ENCODE measurements around the gene ATG2B.

DNA sequence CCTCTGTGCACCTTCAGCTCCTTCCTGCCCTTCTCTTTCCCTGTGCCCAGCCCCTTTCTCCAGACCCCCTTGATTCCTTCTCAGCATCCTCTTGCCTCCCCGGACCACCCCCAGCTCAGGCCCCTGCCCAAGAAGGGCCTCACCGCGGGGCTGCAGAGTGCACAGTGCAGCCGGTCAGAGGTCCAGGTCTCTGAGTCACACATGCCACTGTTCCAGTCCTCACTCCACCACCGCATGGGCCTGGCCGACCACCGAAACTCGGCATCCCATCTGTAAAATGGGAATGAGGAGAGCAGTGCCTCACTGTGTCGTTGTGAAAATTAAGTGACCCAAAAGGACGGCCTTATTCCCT lies 93.8 kb downstream of the ATG2B start:
- TF ChIP-seq, protein P1, sequence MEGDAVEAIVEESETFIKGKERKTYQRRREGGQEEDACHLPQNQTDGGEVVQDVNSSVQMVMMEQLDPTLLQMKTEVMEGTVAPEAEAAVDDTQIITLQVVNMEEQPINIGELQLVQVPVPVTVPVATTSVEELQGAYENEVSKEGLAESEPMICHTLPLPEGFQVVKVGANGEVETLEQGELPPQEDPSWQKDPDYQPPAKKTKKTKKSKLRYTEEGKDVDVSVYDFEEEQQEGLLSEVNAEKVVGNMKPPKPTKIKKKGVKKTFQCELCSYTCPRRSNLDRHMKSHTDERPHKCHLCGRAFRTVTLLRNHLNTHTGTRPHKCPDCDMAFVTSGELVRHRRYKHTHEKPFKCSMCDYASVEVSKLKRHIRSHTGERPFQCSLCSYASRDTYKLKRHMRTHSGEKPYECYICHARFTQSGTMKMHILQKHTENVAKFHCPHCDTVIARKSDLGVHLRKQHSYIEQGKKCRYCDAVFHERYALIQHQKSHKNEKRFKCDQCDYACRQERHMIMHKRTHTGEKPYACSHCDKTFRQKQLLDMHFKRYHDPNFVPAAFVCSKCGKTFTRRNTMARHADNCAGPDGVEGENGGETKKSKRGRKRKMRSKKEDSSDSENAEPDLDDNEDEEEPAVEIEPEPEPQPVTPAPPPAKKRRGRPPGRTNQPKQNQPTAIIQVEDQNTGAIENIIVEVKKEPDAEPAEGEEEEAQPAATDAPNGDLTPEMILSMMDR (IDR thresholded peaks at IDR 0.05), result no peak
- TF ChIP-seq HOXA7 (CRISPR knock-in tag; IDR thresholded peaks at IDR 0.05) (no peak), RAD21 (conservative IDR thresholded peaks at IDR 0.05 in 1 of 2, IDR thresholded peaks at IDR 0.05 in 1 of 2) (no peak), POLR2A (IDR thresholded peaks at IDR 0.05; ENCODE audit: low read length) (no peak), POLR2AphosphoS2 (conservative IDR thresholded peaks at IDR 0.05; ENCODE audit: low read length) (no peak)
- TF ChIP-seq, protein P2, sequence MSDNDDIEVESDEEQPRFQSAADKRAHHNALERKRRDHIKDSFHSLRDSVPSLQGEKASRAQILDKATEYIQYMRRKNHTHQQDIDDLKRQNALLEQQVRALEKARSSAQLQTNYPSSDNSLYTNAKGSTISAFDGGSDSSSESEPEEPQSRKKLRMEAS (IDR thresholded peaks at IDR 0.05), result 0 out of 2 replicates have a peak, but pooled peaks have one; percentile 19
